K562 (cell line): ENCODE results near the gene VWA7. TPM values are rescaled to one million over a fixed set of nuclear protein-coding genes. Genes with fewer than 3 reads are reported as not detected.

Source experiments
- ARID4B ChIP-seq: sonication (generic); formaldehyde crosslinking; IDR thresholded peaks from 2 replicates; pipeline ENCODE4 v1.8.0; 2022; ENCODE audit warnings: mild to moderate bottlenecking, missing genetic modification reagents
- EGR1 ChIP-seq: fragments of 450-650 bp; conservative IDR thresholded peaks from 2 replicates; pipeline ENCODE4 v1.6.1; 2017; ENCODE audit warnings: mild to moderate bottlenecking
- FOSL1 ChIP-seq: fragments of 200-800 bp; sonication (Bioruptor generic); conservative IDR thresholded peaks from 2 replicates; pipeline ENCODE4 v1.6.1; 2016; ENCODE audit warnings: missing genetic modification characterization, missing compliant biosample characterization
- GATA2 ChIP-seq: sonication (generic); formaldehyde crosslinking; IDR thresholded peaks from 2 replicates; pipeline ENCODE4 v1.4.0; 2020; ENCODE audit warnings: mild to moderate bottlenecking, missing genetic modification reagents
- GTF3C2 ChIP-seq: IDR thresholded peaks from 3 replicates; pipeline ENCODE4 v1.6.1; 2011; ENCODE audit warnings: borderline replicate concordance, mild to moderate bottlenecking, moderate library complexity; ENCODE audit not compliant: insufficient read length; ENCODE audit errors: extremely low read depth
- HIVEP1 ChIP-seq: fragments of 250-450 bp; sonication (Bioruptor Pico); IDR thresholded peaks from 2 replicates; pipeline ENCODE4 v1.4.0; 2020; ENCODE audit warnings: mild to moderate bottlenecking
- MLX ChIP-seq, 2 experiments: fragments of 450-650 bp in 1 of 2; sonication (generic) in 1 of 2; formaldehyde crosslinking; conservative IDR thresholded peaks; 2 replicates each; pipeline versions ENCODE4 v1.4.0 to v1.8.1; 2020 to 2022; ENCODE audit warnings: mild to moderate bottlenecking in 1 of 2, missing genetic modification reagents in 1 of 2
- PML ChIP-seq: IDR thresholded peaks from 2 replicates; pipeline ENCODE4 v1.6.1; 2012; ENCODE audit warnings: low read length, inconsistent platforms
- POLR2H ChIP-seq: IDR thresholded peaks from 2 replicates; pipeline ENCODE4 v1.6.1; 2016; ENCODE audit warnings: missing genetic modification characterization, low read depth, mild to moderate bottlenecking, control low read depth, missing compliant biosample characterization, moderate library complexity
- SIX5 ChIP-seq, 2 experiments: IDR thresholded peaks; 2 replicates each; pipeline ENCODE4 v1.6.1; 2011; ENCODE audit warnings: low read length in 2 of 2, borderline replicate concordance in 1 of 2, low read depth in 1 of 2, mild to moderate bottlenecking in 1 of 2, moderate library complexity in 1 of 2; ENCODE audit not compliant: insufficient read depth in 1 of 2
- SOX6 ChIP-seq: fragments of 450-650 bp; IDR thresholded peaks from 2 replicates; pipeline ENCODE4 v1.6.1; 2014; ENCODE audit warnings: mild to moderate bottlenecking
- STAT6 ChIP-seq: sonication (generic); formaldehyde crosslinking; IDR thresholded peaks from 2 replicates; pipeline ENCODE4 v1.8.1; 2023; ENCODE audit warnings: mild to moderate bottlenecking, missing genetic modification reagents
- ZFP30 ChIP-seq: fragments of 250-450 bp; sonication (Bioruptor Pico); IDR thresholded peaks from 2 replicates; pipeline ENCODE4 v1.8.0; 2022; ENCODE audit warnings: moderate library complexity, mild to moderate bottlenecking, inconsistent platforms, borderline replicate concordance
- ZNF384 ChIP-seq: IDR thresholded peaks from 2 replicates; pipeline ENCODE4 v1.6.1; 2012; ENCODE audit warnings: low read depth, low read length, improper control_type of control experiment
- ZNF398 ChIP-seq: fragments of 250-450 bp; sonication (Bioruptor Pico); IDR thresholded peaks from 2 replicates; pipeline ENCODE4 v1.8.0; 2021; ENCODE audit warnings: moderate library complexity, mild to moderate bottlenecking, inconsistent platforms
- polyA plus RNA-seq, 8 experiments: library from polyadenylated mRNA; depleted of rRNA in 4 of 8; stranded (reverse) in 5 of 8; unstranded in 3 of 8; fragments of >200 nt; fragmentation: Nextera tagmentation in 2 of 8; fragmentation: Illumina TruSeq in 1 of 8; extraction: Ambion mirVana in 2 of 8; extraction: Trizol in 1 of 8; gene quantifications; 2 replicates each; pipeline versions ENCODE4 v1.2.1 to v1.2.3, GENCODE V29; 2011 to 2014; ENCODE audit warnings: inconsistent platforms in 1 of 8, missing spikeins in 1 of 8
- total RNA-seq, 7 experiments: library from RNA; depleted of rRNA in 6 of 7; stranded (reverse); fragments of >200 nt in 6 of 7; fragmentation: Illumina TruSeq in 2 of 7; extraction: Trizol in 2 of 7; gene quantifications; 2 replicates each; pipeline versions ENCODE4 v1.2.1 to v1.2.3, GENCODE V29; 2011 to 2021; ENCODE audit warnings: low replicate concordance in 1 of 7

Gene VWA7
- total and polyA plus RNA-seq, 9 of the 15 experiments (the other 6 are each of a cell fraction or from before 2014, with no cell fraction given), result 0.18 to 2.9 (median 0.95) TPM

- TF ChIP-seq STAT6 (no peak), EGR1 (no peak), SOX6 (no peak), MLX (CRISPR knock-in tag; conservative IDR thresholded peaks at IDR 0.05) (0 out of 4 replicates have a peak, but pooled peaks of 1 of the 2 experiments have one; percentile 56), ZFP30 (no peak), GATA2 (no peak), ARID4B (CRISPR knock-in tag) (peak; percentile 98), ZNF398 (CRISPR knock-in tag) (no peak), GTF3C2 (no peak), POLR2H (no peak), HIVEP1 (CRISPR knock-in tag) (no peak), ZNF384 (peak; percentile 48), SIX5 (IDR thresholded peaks at IDR 0.05; ENCODE audit: borderline replicate concordance in 1 of 2, insufficient read depth in 1 of 2, low read depth in 1 of 2, low read length in 2 of 2) (no peak), FOSL1 (tag) (no peak), PML (peak; percentile 1)
Measured at GRCh38 chr6:31729515-31729978, 47.6 kb downstream of the VWA7 start (continued).
